ENCODE measurements around the gene CACNA1C. TPM values are rescaled to one million over a fixed set of nuclear protein-coding genes. Genes with fewer than 3 reads are reported as not detected.

Gene CACNA1C
- total RNA-seq, 4 donors from 2014 or later: 2.0 to 4.2 (median 2.5) TPM

GRCh38 chr12:2338381-2338780 is 285.6 kb downstream of the CACNA1C start:
- no peaks in the 10 kb centered on the region for H3K36me3 ChIP-seq
- H3K4me1 ChIP-seq: peaks cover 16 to 29% of the 10 kb centered on the region in 2 donors
- H3K27ac ChIP-seq: no peak overlapping the region
- DNase-seq: no peak
- WGBS, 2 donors: 88 to 95% methylated on average over 4 to 5 of the region's 5 CpGs
- H3K4me3 ChIP-seq (replicated peaks in 1 of 3): no peak overlapping the region
- no peaks in the 10 kb centered on the region for H3K27me3 ChIP-seq
- no peaks in the 10 kb centered on the region for H3K9me3 ChIP-seq
- intact Hi-C loops (cut with DNase I): no loop called here
- TF ChIP-seq, protein P1, sequence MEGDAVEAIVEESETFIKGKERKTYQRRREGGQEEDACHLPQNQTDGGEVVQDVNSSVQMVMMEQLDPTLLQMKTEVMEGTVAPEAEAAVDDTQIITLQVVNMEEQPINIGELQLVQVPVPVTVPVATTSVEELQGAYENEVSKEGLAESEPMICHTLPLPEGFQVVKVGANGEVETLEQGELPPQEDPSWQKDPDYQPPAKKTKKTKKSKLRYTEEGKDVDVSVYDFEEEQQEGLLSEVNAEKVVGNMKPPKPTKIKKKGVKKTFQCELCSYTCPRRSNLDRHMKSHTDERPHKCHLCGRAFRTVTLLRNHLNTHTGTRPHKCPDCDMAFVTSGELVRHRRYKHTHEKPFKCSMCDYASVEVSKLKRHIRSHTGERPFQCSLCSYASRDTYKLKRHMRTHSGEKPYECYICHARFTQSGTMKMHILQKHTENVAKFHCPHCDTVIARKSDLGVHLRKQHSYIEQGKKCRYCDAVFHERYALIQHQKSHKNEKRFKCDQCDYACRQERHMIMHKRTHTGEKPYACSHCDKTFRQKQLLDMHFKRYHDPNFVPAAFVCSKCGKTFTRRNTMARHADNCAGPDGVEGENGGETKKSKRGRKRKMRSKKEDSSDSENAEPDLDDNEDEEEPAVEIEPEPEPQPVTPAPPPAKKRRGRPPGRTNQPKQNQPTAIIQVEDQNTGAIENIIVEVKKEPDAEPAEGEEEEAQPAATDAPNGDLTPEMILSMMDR (IDR thresholded peaks at IDR 0.05): no peak
- no peak for TF ChIP-seq POLR2A (IDR thresholded peaks at IDR 0.05)

DNA sequence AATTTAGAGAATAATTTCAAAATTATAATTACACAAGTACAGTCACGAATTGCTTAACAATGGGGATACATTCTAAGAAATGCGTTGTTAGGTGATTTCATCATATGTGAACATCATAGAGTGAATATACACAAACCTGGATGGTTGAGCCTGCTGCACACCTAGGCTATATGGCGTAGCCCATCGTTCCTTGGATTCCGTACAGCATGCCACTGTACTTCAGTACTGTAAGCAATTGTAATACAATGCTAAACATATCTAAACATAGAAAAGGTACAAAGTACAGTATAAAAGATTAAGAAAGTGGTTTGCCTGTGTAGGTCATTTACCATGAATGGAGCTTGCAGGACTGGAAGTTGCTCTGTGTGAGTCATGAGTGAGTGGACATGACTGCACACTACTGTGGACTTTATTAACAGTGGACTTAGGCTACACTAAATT is 286.2 kb downstream of the CACNA1C start:
- H3K27ac ChIP-seq: no peak overlapping the region
- H3K9me3 ChIP-seq: no peaks in the 10 kb centered on the region
- H3K27me3 ChIP-seq: no peaks in the 10 kb centered on the region
- no peak for TF ChIP-seq POLR2A (IDR thresholded peaks at IDR 0.05)
- intact Hi-C loops (cut with DNase I): no loop called here
- DNase-seq: no peak
- H3K4me3 ChIP-seq (replicated peaks in 1 of 3): no peak overlapping the region
- 97% methylated on average over 5 of the region's 5 CpGs for WGBS, 2 donors
- peaks cover 16 to 29% of the 10 kb centered on the region in 2 donors for H3K4me1 ChIP-seq
- H3K36me3 ChIP-seq: no peaks in the 10 kb centered on the region

- Histone ChIP-seq H3K27me3 (no peaks in the 10 kb centered on the region), H3K9me3 (no peaks in the 10 kb centered on the region), H3K4me1 (peaks cover 14 to 18% of the 10 kb centered on the region in 2 donors), H3K27ac (no peak overlapping the region), H3K36me3 (no peaks in the 10 kb centered on the region), H3K4me3 (replicated peaks in 1 of 3) (no peak overlapping the region)
- intact Hi-C loops (cut with DNase I): no loop called here
- no peak for DNase-seq
- no peak for TF ChIP-seq POLR2A (IDR thresholded peaks at IDR 0.05)
- TF ChIP-seq, protein P1 (IDR thresholded peaks at IDR 0.05): no peak
- 74 to 84% methylated on average over 15 of the region's 15 CpGs for WGBS, 2 donors
Observed at GRCh38 chr12:2341051-2341751, 288.4 kb downstream of the CACNA1C start.

- H3K36me3 ChIP-seq: no peaks in the 10 kb centered on the region
- no peak for DNase-seq
- no peak for TF ChIP-seq POLR2A (IDR thresholded peaks at IDR 0.05)
- TF ChIP-seq, protein P1 (IDR thresholded peaks at IDR 0.05): no peak
- H3K4me1 ChIP-seq: peaks cover 10 to 11% of the 10 kb centered on the region in 2 donors
- intact Hi-C loops (cut with DNase I): no loop called here
- H3K4me3 ChIP-seq (replicated peaks in 1 of 3): no peak overlapping the region
- no peaks in the 10 kb centered on the region for H3K27me3 ChIP-seq
- 81 to 87% methylated on average over 7 of the region's 7 CpGs for WGBS, 2 donors
- no peaks in the 10 kb centered on the region for H3K9me3 ChIP-seq
- H3K27ac ChIP-seq: no peak overlapping the region
Observed at GRCh38 chr12:2341871-2342270, 289.1 kb downstream of the CACNA1C start.

GRCh38 chr12:2343681-2344080 is 290.9 kb downstream of the CACNA1C start:
- TF ChIP-seq POLR2A (IDR thresholded peaks at IDR 0.05): no peak
- TF ChIP-seq, protein P1 (IDR thresholded peaks at IDR 0.05): no peak
- DNase-seq: no peak
- WGBS, 2 donors: 75 to 76% methylated on average over 4 of the region's 4 CpGs
- Histone ChIP-seq H3K36me3 (no peaks in the 10 kb centered on the region), H3K27me3 (no peaks in the 10 kb centered on the region), H3K27ac (no peak overlapping the region), H3K4me3 (replicated peaks in 1 of 3) (no peak overlapping the region), H3K9me3 (no peaks in the 10 kb centered on the region), H3K4me1 (no peaks in the 10 kb centered on the region)
- intact Hi-C loops (cut with DNase I): no loop called here
